Sigmoid colon (tissue), 4 donors: ENCODE results near the gene TMEM92.

Experiments
- CTCF ChIP-seq, 4 experiments: fragments of 450-650 bp in 3 of 4; fragments of 200-600 bp in 1 of 4; IDR thresholded peaks; one replicate each; pipeline ENCODE4 v1.5.1; 2016 to 2019; ENCODE audit warnings: antibody characterized with exemption in 4 of 4, mild to moderate bottlenecking in 3 of 4, moderate library complexity in 2 of 4
- EP300 ChIP-seq, 4 donors: sonication (generic); formaldehyde crosslinking; IDR thresholded peaks; one replicate each; pipeline ENCODE4 v1.6.1; 2017; ENCODE audit warnings: antibody characterized with exemption in 4 of 4
- POLR2A ChIP-seq, 2 donors: fragments of 450-650 bp; IDR thresholded peaks; one replicate each; pipeline ENCODE4 v1.6.1; 2016; ENCODE audit warnings: antibody characterized with exemption in 2 of 2, mild to moderate bottlenecking in 2 of 2, moderate library complexity in 2 of 2
- POLR2AphosphoS5 ChIP-seq, 4 donors: sonication (generic); formaldehyde crosslinking; IDR thresholded peaks; one replicate each; pipeline ENCODE4 v1.6.1; 2017; ENCODE audit warnings: antibody characterized with exemption in 4 of 4

GRCh38 chr17:50301891-50302584 is 27.8 kb downstream of the TMEM92 start:
- no peak for TF ChIP-seq POLR2AphosphoS5 (IDR thresholded peaks at IDR 0.05)
- TF ChIP-seq CTCF (IDR thresholded peaks at IDR 0.05): no peak
- no peak for TF ChIP-seq EP300 (IDR thresholded peaks at IDR 0.05)
- TF ChIP-seq POLR2A (IDR thresholded peaks at IDR 0.05): no peak
